ENCODE measurements around the gene GPR171. TPM values are rescaled to one million over a fixed set of nuclear protein-coding genes. Genes with fewer than 3 reads are reported as not detected.
A peak's percentile ranks its signal among the peaks of the same experiment; 100 is the strongest.
"Not testable (repeated sequence)": the region's sequence is repeated elsewhere in the genome, so short reads cannot be mapped to it uniquely, and the experiment has no call there.

The GPR171 gene
- not detected for polyA plus RNA-seq (2012; ENCODE audit: insufficient read depth, insufficient read length)

GRCh38 chr3:151203051-151203420, at the start of gene GPR171:
Gene GPR171 (minus strand): TSS chr3:151203216. CDS start chr3:151199386, 3,830 bp downstream.
- DNase-seq (ENCODE audit: low read depth, low spot score): peak; percentile 86
- H3K4me3 ChIP-seq (ENCODE audit: low read length): no peak within 1 kb of the TSS

GRCh38 chr3:151248772-151249337, 45.8 kb upstream of the GPR171 start:
- DNase-seq (ENCODE audit: low read depth, low spot score): no peak
- no peak overlapping the region for H3K4me3 ChIP-seq (ENCODE audit: low read length)

GRCh38 chr3:151242006-151242405, 39.0 kb upstream of the GPR171 start:
- not testable (repeated sequence) for DNase-seq (ENCODE audit: low read depth, low spot score); H3K4me3 ChIP-seq (ENCODE audit: low read length)

GRCh38 chr3:151236736-151237135, 33.7 kb upstream of the GPR171 start:
- no peak for DNase-seq (ENCODE audit: low read depth, low spot score)
- no peak overlapping the region for H3K4me3 ChIP-seq (ENCODE audit: low read length)

GRCh38 chr3:151236316-151236715, 33.3 kb upstream of the GPR171 start:
- DNase-seq (ENCODE audit: low read depth, low spot score): no peak
- H3K4me3 ChIP-seq (ENCODE audit: low read length): no peak overlapping the region

GRCh38 chr3:151234825-151235224, 31.8 kb upstream of the GPR171 start:
- DNase-seq (ENCODE audit: low read depth, low spot score): no peak
- H3K4me3 ChIP-seq (ENCODE audit: low read length): no peak overlapping the region

- H3K4me3 ChIP-seq (ENCODE audit: low read length): no peak overlapping the region
- no peak for DNase-seq (ENCODE audit: low read depth, low spot score)
These were observed 30.0 kb upstream of the GPR171 start for GRCh38 chr3:151232991-151233390.

GRCh38 chr3:151232403-151232802, 29.4 kb upstream of the GPR171 start:
- H3K4me3 ChIP-seq (ENCODE audit: low read length); DNase-seq (ENCODE audit: low read depth, low spot score): not testable (repeated sequence)

GRCh38 chr3:151230646-151231045, 27.6 kb upstream of the GPR171 start:
- DNase-seq (ENCODE audit: low read depth, low spot score): no peak
- H3K4me3 ChIP-seq (ENCODE audit: low read length): no peak overlapping the region

- H3K4me3 ChIP-seq (ENCODE audit: low read length): no peak overlapping the region
- no peak for DNase-seq (ENCODE audit: low read depth, low spot score)
These were observed 25.6 kb upstream of the GPR171 start for GRCh38 chr3:151228666-151229040.

GRCh38 chr3:151227807-151228665, 25.0 kb upstream of the GPR171 start:
- H3K4me3 ChIP-seq (ENCODE audit: low read length): no peak overlapping the region
- DNase-seq (ENCODE audit: low read depth, low spot score): peak; percentile 68

GRCh38 chr3:151227266-151227806, 24.3 kb upstream of the GPR171 start:
- H3K4me3 ChIP-seq (ENCODE audit: low read length): no peak overlapping the region
- DNase-seq (ENCODE audit: low read depth, low spot score): no peak

GRCh38 chr3:151226825-151227224, 23.8 kb upstream of the GPR171 start:
- H3K4me3 ChIP-seq (ENCODE audit: low read length): no peak overlapping the region
- DNase-seq (ENCODE audit: low read depth, low spot score): no peak

GRCh38 chr3:151226088-151226563, 23.1 kb upstream of the GPR171 start:
- H3K4me3 ChIP-seq (ENCODE audit: low read length): no peak overlapping the region
- no peak for DNase-seq (ENCODE audit: low read depth, low spot score)

GRCh38 chr3:151225040-151225975, 22.3 kb upstream of the GPR171 start:
- H3K4me3 ChIP-seq (ENCODE audit: low read length): no peak overlapping the region
- DNase-seq (ENCODE audit: low read depth, low spot score): no peak

GRCh38 chr3:151224268-151224866, 21.4 kb upstream of the GPR171 start:
- H3K4me3 ChIP-seq (ENCODE audit: low read length): no peak overlapping the region
- no peak for DNase-seq (ENCODE audit: low read depth, low spot score)

GRCh38 chr3:151219056-151219455, 16.0 kb upstream of the GPR171 start:
- no peak for DNase-seq (ENCODE audit: low read depth, low spot score)
- H3K4me3 ChIP-seq (ENCODE audit: low read length): no peak overlapping the region

- H3K4me3 ChIP-seq (ENCODE audit: low read length): no peak overlapping the region
- DNase-seq (ENCODE audit: low read depth, low spot score): no peak
These were observed 15.1 kb upstream of the GPR171 start for GRCh38 chr3:151218136-151218535.

Measured in Jurkat, Clone E6-1 (cell line).